Neural cell (in vitro differentiated cells): ENCODE measurements around the gene FBXO36. TPM values are rescaled to one million over a fixed set of nuclear protein-coding genes. Genes with fewer than 3 reads are reported as not detected.

Experiments used
- H2AFZ ChIP-seq: fragments of 200-600, 300-800 bp; sonication (generic), shearing (Covaris generic); 2 replicates; pipeline ENCODE4 v1.6.0; 2014; ENCODE audit warnings: low read depth, mild to moderate bottlenecking, antibody characterized with exemption, low read length, moderate library complexity
- H3F3A ChIP-seq: fragments of 200-600 bp; shearing (Covaris generic); 2 replicates; pipeline ENCODE4 v1.6.1; 2016; ENCODE audit warnings: mild to moderate bottlenecking, moderate library complexity, mixed read lengths, antibody characterized with exemption, low read length; ENCODE audit not compliant: insufficient read depth, poor library complexity, severe bottlenecking
- H3K27ac ChIP-seq: fragments of 200-600, 300-800 bp; sonication (generic), shearing (Covaris generic); 2 replicates; pipeline ENCODE4 v1.5.1; 2014; ENCODE audit warnings: mild to moderate bottlenecking, low read length, moderate library complexity
- H3K27me3 ChIP-seq: fragments of 300-800, 200-600 bp; sonication (generic), shearing (Covaris generic); 2 replicates; pipeline ENCODE4 v1.6.0; 2014; ENCODE audit warnings: mild to moderate bottlenecking, low read depth, low read length, moderate library complexity; ENCODE audit not compliant: insufficient read depth
- H3K36me3 ChIP-seq: fragments of 300-800, 200-600 bp; sonication (generic), shearing (Covaris generic); 2 replicates; pipeline ENCODE4 v1.5.1; 2014; ENCODE audit warnings: mild to moderate bottlenecking, antibody characterized with exemption, low read length, moderate library complexity; ENCODE audit not compliant: insufficient read depth
- H3K4me2 ChIP-seq: fragments of 300-800, 200-600 bp; sonication (generic), shearing (Covaris generic); 2 replicates; pipeline ENCODE4 v1.6.0; 2014; ENCODE audit warnings: mild to moderate bottlenecking, low read length
- H3K4me3 ChIP-seq: fragments of 300-800, 200-600 bp; sonication (generic), shearing (Covaris generic); 2 replicates; pipeline ENCODE4 v1.5.1; 2014; ENCODE audit warnings: mild to moderate bottlenecking, low read length, moderate library complexity
- H3K79me2 ChIP-seq: fragments of 200-600 bp; shearing (Covaris generic); replicated peaks from 2 replicates; pipeline ENCODE4 v1.6.0; 2014; ENCODE audit warnings: mild to moderate bottlenecking, low read length, moderate library complexity; ENCODE audit not compliant: insufficient read depth
- H3K9ac ChIP-seq: fragments of 300-800, 200-600 bp; sonication (generic), shearing (Covaris generic); 2 replicates; pipeline ENCODE4 v1.6.1; 2016; ENCODE audit warnings: mild to moderate bottlenecking, low read length, mixed read lengths
- H3K9me2 ChIP-seq: fragments of 200-600 bp; shearing (Covaris generic); 2 replicates; pipeline ENCODE4 v1.6.1; 2016; ENCODE audit warnings: mild to moderate bottlenecking, low read length, mixed read lengths; ENCODE audit not compliant: insufficient read depth
- H3K9me3 ChIP-seq: fragments of 200-600, 300-800 bp; sonication (generic), shearing (Covaris generic); 2 replicates; pipeline ENCODE4 v1.6.1; 2016; ENCODE audit warnings: mild to moderate bottlenecking, mixed run types, low read length, moderate library complexity, mixed read lengths
- H4K20me1 ChIP-seq: fragments of 200-600 bp; shearing (Covaris generic); 2 replicates; pipeline ENCODE4 v1.6.1; 2016; ENCODE audit warnings: mild to moderate bottlenecking, mixed run types; ENCODE audit not compliant: insufficient read depth
- CTCF ChIP-seq: fragments of 450-650 bp; IDR thresholded peaks from 2 replicates; pipeline ENCODE4 v1.5.1; 2014; ENCODE audit warnings: antibody characterized with exemption, mild to moderate bottlenecking, moderate library complexity; ENCODE audit not compliant: poor library complexity, severe bottlenecking
- EP300 ChIP-seq: fragments of 450-650 bp; conservative IDR thresholded peaks from 2 replicates; pipeline ENCODE4 v1.6.1; 2014; ENCODE audit warnings: antibody characterized with exemption, mild to moderate bottlenecking, moderate library complexity; ENCODE audit not compliant: poor library complexity, severe bottlenecking
- EZH2 ChIP-seq: fragments of 200-600, 300-800 bp; shearing (Covaris generic), sonication (generic); IDR thresholded peaks from 2 replicates; pipeline ENCODE4 v1.6.1; 2014; ENCODE audit warnings: antibody characterized with exemption, low read length, borderline replicate concordance, mild to moderate bottlenecking; ENCODE audit not compliant: insufficient read depth, poor library complexity, severe bottlenecking
- MXI1 ChIP-seq: fragments of 450-650 bp; conservative IDR thresholded peaks from 2 replicates; pipeline ENCODE4 v1.6.1; 2014; ENCODE audit warnings: antibody characterized with exemption, mild to moderate bottlenecking; ENCODE audit not compliant: poor library complexity, severe bottlenecking
- POLR2AphosphoS5 ChIP-seq: IDR thresholded peaks from 2 replicates; pipeline ENCODE4 v1.6.1; 2012
- RAD21 ChIP-seq: fragments of 450-650 bp; conservative IDR thresholded peaks from 2 replicates; pipeline ENCODE4 v1.6.1; 2014; ENCODE audit warnings: antibody characterized with exemption, mild to moderate bottlenecking, moderate library complexity
- SMC3 ChIP-seq: fragments of 450-650 bp; conservative IDR thresholded peaks from 2 replicates; pipeline ENCODE4 v1.6.1; 2014; ENCODE audit warnings: antibody characterized with exemption, mild to moderate bottlenecking, moderate library complexity; ENCODE audit not compliant: poor library complexity
- TAF1 ChIP-seq: IDR thresholded peaks from 2 replicates; pipeline ENCODE4 v1.6.1; 2012; ENCODE audit warnings: low read depth
- polyA plus RNA-seq: library from polyadenylated mRNA; depleted of rRNA; stranded (reverse); fragments of >200 nt; gene quantifications from 2 replicates; pipeline ENCODE4 v1.2.3, GENCODE V29; 2014
- TF ChIP-seq, protein P1 (sequence below): IDR thresholded peaks from 2 replicates; pipeline ENCODE4 v1.6.1; 2012; ENCODE audit warnings: borderline replicate concordance

Gene FBXO36
- polyA plus RNA-seq, 1 donor from 2014 or later: 6.3 TPM

DNA sequence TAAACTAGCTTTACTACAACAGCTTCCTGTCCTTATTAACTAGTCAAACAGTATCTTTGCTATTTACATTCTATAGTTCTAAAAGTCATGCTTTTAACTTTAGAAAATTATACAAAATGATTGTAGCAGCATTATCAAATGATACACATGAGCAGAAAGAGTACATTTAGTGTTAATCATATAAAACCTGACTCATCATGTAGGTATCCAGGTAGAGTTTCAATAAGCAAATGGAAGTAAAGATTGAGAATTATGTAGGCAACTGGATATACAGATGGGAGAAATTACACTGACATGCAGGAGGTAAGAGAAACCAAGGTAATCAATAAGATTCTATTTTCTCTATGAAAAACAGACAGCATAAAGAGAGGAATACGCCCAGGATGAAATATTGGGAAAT is 34.3 kb upstream of the FBXO36 start:
- Histone ChIP-seq H3K9ac (no peak overlapping the region), H3K27ac (no peak overlapping the region), H3K9me3 (no peaks in the 10 kb centered on the region), H3K79me2 (peaks cover 35% of the 10 kb centered on the region), H3K9me2 (no peaks in the 10 kb centered on the region), H3K4me2 (no peak overlapping the region), H3K4me3 (no peak overlapping the region), H3K36me3 (no peaks in the 10 kb centered on the region), H2AFZ (no peak overlapping the region), H3F3A (no peaks in the 10 kb centered on the region), H4K20me1 (no peaks in the 10 kb centered on the region), H3K27me3 (no peaks in the 10 kb centered on the region)
- TF ChIP-seq POLR2AphosphoS5: no peak
- TF ChIP-seq, protein P1, sequence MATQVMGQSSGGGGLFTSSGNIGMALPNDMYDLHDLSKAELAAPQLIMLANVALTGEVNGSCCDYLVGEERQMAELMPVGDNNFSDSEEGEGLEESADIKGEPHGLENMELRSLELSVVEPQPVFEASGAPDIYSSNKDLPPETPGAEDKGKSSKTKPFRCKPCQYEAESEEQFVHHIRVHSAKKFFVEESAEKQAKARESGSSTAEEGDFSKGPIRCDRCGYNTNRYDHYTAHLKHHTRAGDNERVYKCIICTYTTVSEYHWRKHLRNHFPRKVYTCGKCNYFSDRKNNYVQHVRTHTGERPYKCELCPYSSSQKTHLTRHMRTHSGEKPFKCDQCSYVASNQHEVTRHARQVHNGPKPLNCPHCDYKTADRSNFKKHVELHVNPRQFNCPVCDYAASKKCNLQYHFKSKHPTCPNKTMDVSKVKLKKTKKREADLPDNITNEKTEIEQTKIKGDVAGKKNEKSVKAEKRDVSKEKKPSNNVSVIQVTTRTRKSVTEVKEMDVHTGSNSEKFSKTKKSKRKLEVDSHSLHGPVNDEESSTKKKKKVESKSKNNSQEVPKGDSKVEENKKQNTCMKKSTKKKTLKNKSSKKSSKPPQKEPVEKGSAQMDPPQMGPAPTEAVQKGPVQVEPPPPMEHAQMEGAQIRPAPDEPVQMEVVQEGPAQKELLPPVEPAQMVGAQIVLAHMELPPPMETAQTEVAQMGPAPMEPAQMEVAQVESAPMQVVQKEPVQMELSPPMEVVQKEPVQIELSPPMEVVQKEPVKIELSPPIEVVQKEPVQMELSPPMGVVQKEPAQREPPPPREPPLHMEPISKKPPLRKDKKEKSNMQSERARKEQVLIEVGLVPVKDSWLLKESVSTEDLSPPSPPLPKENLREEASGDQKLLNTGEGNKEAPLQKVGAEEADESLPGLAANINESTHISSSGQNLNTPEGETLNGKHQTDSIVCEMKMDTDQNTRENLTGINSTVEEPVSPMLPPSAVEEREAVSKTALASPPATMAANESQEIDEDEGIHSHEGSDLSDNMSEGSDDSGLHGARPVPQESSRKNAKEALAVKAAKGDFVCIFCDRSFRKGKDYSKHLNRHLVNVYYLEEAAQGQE: no peak
- no peak for TF ChIP-seq SMC3
- TF ChIP-seq MXI1: no peak
- no peak for TF ChIP-seq EP300

DNA sequence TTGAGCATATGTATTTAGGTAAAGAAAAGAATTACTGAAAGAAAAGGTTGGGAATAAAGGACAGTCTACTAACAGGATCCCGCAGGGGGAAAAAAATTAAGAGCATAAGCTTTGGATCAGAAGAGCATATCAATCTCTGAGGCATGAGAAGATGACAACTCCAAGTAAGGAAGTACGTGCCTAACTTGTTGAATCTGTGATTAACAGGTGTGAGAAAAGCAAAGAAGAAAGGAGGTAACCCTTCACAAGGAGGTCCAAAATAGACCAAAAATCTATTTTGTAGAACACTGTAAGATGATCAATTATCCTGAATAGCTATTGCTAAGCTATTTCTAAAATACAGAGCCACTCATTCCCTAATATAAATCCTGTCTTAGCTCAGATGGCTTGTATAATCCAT is 33.3 kb upstream of the FBXO36 start:
- no peak overlapping the region for H2AFZ ChIP-seq
- no peaks in the 10 kb centered on the region for H3K9me3 ChIP-seq
- H3K27me3 ChIP-seq: no peaks in the 10 kb centered on the region
- H3K36me3 ChIP-seq: no peaks in the 10 kb centered on the region
- no peak overlapping the region for H3K9ac ChIP-seq
- peaks cover 41% of the 10 kb centered on the region for H3K79me2 ChIP-seq
- H4K20me1 ChIP-seq: no peaks in the 10 kb centered on the region
- H3K4me2 ChIP-seq: no peak overlapping the region
- TF ChIP-seq TAF1: no peak
- TF ChIP-seq EP300: no peak
- TF ChIP-seq SMC3: no peak
- no peak for TF ChIP-seq RAD21
- no peak for TF ChIP-seq CTCF
- TF ChIP-seq, protein P1: no peak
- no peak for TF ChIP-seq EZH2
- TF ChIP-seq POLR2AphosphoS5: no peak
- no peak for TF ChIP-seq MXI1
- H3K4me3 ChIP-seq: no peak overlapping the region
- no peaks in the 10 kb centered on the region for H3F3A ChIP-seq
- no peaks in the 10 kb centered on the region for H3K9me2 ChIP-seq
- H3K27ac ChIP-seq: no peak overlapping the region
